Body of pancreas (tissue), 4 donors: ENCODE results near the gene TJP3.

ENCODE experiments used
- CTCF ChIP-seq, 7 experiments: fragments of 450-650 bp in 4 of 7; fragments of 200-600 bp in 3 of 7; sonication (generic) in 3 of 7; IDR thresholded peaks; one replicate each; pipeline ENCODE4 v1.5.1; 2016 to 2019; ENCODE audit warnings: antibody characterized with exemption in 7 of 7
- POLR2A ChIP-seq, 3 donors: fragments of 450-650 bp; IDR thresholded peaks; one replicate each; pipeline ENCODE4 v1.6.1; 2016; ENCODE audit warnings: antibody characterized with exemption in 3 of 3, mild to moderate bottlenecking in 2 of 3

GRCh38 chr19:3687393-3687773, 20.8 kb upstream of the TJP3 start:
- TF ChIP-seq POLR2A (IDR thresholded peaks at IDR 0.05) (no peak), CTCF (IDR thresholded peaks at IDR 0.05) (no peak)
